NCI-H187 treated with DMSO at 0.1 percent for 48 hours (cell line): Measurements from ENCODE around the gene C1QTNF12.

Source experiments
- DNase-seq: peaks from one replicate; lab custom pipeline; 2025; lab: John Stamatoyannopoulos, UW

C1QTNF12 gene

DNA sequence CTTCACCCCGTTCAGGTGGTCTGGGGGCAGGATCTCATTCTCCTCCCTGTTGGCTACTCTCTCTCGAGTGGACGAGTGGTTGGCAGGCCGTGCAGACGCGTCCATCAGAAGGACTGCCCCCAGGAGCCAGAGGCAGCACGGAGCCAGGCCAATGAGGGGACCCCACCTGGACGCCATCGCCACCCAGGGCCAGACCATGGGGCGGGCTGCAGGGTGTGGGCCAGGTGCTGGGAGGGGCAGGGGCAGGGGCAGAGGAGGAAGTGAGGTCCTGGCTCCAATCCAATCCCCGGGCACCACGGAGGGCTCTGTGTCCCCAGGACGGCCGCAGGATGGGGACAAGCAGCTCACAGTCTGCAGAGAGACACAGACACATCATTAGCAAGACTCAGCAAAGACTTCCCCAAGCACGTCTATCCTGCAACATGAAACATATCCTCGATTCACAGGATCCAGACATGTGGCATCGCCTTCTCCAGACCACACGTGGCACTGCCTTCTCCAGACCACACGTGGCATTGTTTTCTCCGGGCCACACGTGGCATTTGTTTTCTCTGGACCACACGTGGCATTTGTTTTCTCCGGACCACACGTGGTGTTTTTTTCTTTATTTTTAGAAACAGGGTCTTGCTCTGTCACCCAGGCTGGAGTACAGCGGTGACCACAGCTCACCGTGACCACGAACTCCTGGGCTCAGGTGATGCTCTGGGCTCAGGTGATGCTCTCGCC lies 17.8 kb downstream of the C1QTNF12 start:
- no peak for DNase-seq

DNA sequence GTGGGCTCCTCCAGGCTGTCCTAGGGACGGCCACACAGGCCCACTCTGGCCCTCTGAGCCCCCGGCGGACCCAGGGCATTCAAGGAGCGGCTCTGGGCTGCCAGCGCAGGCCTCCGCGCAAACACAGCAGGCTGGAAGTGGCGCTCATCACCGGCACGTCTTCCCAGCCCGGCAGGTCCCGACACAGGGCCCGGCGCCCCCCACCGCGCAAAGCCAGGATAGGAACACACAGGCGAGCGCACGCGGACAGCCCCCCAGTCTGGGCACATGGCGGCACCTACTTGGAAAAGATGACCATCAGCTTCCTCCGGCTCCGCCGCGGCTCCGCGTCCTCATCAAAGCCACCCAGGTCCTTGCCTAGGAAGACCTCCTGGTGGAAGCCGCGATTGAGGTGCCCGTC lies 18.3 kb downstream of the C1QTNF12 start:
- DNase-seq = no peak

DNA sequence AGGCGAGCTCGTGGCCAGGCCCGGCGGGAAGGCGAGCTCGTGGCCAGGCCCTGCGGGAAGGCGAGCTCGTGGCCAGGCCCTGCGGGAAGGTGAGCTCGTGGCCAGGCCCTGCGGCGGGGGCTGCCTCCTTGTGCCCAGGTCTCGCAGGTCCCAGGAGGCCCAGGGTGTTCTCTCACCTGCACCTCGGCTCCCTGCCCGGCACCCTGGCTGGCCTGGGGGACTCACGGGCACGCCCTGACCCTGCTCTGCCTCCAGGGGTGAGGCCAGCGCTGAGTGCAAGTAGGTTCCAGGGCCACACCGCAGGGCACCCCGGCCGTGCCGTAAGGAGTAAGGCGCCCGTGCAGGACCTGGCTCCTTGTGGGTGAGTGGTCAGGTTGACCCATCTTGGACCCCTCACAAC lies 19.1 kb downstream of the C1QTNF12 start:
- no peak for DNase-seq

DNA sequence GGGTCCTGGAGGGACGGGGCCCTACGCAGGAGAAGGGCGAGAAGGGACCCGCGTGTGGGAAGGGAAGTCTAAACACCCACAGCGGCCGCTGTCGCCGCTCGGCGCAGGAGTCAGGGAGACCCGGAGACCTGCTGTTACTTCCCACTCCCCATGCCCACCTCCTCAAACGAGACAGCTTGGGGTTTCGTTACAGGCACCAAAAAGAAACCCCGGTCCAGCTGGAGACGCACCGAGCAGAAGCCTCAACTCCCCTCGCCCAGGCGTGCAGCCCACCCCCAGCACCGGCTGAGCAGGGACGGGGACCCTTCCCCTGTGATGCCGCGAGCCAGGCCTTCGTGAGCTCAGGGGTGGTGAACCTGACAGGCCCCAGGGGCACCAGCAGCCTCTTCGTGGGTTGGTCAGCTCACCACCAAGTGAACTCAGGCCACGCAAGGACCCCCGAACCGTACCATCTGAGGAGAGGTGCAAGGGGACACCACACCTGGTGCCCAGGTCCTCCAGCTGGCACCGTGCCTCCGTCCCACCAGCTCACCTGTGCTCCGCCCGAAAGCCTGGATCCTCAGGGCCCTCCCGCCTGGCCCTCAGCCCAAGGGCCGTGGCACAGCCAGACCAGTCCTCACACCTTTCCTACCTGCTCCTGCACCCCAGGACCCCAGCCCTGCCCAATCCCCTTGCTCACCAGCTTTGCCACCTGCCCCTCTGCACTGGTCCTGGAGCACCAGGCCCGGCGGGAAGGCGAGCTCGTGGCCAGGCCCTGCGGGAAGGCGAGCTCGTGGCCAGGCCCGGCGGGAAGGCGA lies 19.8 kb downstream of the C1QTNF12 start:
- DNase-seq = no peak

DNA sequence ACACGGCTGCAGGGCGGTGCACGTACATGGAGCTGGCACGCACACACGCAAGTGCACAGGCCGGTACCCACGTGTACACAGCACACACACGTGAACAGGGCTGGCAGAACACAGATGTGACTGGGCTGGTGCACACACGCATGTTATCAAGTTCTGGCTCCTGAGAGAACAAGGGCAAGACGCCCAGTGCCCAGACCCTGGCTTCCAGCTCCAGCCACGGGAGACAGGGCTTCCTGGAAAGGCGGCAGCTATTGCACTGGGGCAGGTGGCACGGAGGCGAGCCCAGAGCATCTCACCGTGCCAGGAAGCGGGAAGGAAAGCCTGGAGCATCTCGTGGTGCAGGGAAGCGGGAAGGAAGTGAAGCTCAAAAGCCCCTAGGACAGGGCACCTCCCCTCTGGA lies 20.6 kb downstream of the C1QTNF12 start:
- no peak for DNase-seq

DNA sequence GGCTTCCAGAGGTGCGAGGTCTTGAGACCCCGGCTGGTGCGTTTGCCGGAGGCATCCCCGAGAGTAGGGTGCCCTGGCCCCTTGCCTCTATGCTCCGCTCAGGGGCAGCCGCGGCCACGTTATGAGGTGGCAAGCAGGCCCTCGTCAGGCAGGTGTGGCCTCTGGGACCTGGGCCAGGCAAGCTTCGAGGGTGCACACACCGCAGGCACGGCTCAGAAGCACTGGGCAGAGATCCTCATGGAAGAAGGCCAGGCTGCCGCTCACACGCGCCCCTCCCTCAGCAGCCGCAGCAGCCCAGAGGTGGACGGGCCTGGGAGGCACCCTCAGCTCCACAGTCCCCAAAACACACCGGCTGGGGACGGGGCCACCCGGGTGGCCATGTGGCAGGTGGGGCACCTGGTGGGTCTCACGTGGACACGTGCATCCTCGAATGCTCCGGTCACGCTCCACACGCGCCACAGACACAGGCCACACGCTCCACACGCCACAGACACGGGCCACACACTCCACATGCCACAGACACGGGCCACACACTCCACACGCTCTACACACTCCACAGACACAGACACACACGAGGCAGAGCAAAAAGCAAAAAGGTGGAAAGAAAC lies 21.2 kb downstream of the C1QTNF12 start:
- no peak for DNase-seq

DNA sequence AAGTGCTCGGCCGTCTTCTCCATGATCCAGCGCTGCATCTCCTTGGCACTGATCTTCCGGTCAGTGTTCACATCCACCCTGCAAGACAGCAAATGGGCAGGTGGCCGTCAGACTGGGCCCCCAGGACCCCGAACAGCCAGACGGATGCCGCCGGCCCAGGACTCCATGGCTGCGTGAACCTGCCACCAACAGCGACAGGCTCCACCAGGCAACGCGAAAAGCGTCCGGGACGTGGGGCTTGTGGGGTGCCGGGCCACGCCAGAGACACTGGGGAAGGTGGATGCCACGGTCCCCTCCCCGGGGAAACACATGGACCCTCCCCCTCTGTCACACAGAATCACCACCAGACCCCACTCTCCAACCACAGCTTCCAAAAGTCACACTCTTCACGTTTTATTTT lies 22.6 kb downstream of the C1QTNF12 start:
- no peak for DNase-seq

DNA sequence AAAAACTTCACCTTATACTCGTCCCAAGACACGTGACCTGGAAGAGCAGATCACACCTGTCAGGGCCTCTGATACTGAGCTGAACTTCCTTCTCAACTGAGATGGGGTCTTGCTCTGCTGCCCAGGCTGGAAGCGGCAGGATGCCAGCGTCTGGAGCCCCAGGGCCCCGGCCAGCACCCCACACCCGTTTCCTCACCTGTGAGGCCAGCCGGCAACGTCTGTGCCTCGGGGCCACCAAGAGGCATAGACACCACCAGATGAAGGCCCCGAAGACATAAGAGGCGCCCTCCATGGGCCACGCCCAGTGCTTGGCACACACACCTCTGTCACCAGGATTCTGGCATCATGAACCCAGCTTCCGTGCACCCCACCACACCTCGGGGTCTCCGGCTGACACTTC lies 23.2 kb downstream of the C1QTNF12 start:
- no peak for DNase-seq

DNA sequence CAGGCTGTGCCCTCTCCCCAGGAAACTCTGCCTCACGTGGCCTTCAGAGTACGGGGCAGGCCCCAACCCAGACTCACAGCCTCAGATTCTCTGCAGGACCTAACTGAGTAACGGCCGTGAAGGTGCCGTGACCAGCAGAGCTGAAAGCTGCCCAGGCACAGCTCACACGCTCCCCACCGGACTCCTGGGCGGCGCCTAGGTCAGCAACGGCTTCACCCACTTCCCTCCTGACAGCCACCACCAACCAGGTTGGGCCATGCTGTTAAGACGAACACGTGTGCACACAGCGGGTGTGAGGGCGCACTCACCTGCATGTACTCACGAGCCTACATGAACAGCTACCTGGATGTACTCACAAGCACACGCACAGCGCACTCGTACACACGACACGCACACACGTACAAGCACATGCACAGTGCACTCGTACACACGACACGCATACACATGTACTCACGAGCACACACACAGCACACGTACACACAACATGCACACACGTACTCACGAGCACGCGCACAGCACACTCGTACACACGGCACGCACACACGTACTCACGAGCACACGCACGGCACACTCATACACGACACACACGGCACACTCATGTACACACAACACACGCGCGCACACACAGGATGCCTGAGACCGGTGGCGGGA lies 23.8 kb downstream of the C1QTNF12 start:
- DNase-seq = no peak

DNA sequence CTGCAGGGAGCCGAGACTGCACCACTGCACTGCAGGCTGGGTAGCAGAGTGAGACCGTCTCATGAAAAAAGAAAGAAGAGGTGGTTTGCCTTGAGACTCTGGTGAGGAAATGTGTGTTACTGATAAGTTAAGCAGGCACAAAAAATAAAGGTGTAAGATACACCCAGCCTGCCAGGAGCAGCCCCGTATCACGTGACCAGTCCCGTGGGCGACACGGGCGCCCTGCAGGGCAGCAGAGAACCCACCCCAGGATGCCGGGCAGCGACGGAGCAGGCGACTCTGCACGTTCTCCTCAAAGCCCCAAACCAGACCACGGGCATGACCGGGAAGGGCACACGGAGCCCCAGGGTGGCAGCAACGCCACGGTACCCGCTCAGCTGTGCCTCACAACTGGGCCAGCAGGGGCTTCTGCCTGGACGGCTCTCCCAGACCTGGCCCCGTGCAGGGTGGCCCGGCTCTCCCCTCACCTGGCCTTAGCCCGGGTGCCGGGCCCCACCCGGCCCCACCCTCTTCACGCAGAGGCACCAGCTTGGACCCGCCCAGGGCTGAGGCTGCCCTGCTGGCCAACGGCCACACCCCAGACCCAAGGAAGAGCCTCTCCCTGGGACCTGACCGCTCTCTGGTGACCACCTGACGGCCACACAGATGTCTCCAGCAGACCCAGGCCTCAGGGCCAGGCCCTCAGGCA lies 24.5 kb downstream of the C1QTNF12 start:
- DNase-seq = no peak

DNA sequence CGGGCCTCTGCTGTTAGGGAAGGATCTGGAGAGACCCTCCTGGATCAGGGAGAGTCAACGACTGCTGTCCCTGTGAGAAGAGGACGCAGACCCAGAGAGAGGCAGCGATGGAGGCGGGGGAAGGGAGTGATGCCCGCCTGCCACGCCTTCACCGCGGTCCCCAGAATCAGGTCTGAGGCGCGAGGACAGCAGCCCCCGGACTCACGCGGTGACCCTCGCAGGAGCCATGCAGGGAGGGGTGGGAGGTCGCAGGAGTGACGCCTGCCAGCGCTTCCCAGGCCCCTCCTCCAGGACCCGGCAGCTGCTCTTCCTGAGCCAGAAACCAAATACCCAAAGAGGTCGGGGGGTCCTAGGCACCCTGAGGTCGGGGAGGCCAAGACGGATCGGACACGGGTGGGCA lies 26.3 kb downstream of the C1QTNF12 start:
- DNase-seq = no peak

DNA sequence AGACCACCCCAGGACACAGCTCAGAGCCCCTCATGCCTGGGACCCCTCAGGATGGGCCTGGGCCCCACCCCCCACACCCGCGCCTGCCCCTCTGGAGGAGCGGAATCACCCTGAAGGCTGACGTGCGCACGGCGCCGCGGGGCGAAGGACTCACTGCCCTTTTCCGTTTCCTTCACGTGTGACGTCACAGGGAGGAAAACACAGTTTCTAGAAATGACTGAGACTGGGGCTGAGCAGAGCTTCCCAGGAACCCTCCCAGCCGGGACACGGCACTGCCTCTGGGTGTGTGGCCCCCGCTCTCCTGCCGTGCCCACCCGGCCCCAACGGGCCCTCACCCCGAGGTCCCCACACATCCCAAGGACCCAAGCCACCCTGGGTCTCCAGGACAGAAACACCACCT lies 27.2 kb downstream of the C1QTNF12 start:
- DNase-seq = no peak

DNA sequence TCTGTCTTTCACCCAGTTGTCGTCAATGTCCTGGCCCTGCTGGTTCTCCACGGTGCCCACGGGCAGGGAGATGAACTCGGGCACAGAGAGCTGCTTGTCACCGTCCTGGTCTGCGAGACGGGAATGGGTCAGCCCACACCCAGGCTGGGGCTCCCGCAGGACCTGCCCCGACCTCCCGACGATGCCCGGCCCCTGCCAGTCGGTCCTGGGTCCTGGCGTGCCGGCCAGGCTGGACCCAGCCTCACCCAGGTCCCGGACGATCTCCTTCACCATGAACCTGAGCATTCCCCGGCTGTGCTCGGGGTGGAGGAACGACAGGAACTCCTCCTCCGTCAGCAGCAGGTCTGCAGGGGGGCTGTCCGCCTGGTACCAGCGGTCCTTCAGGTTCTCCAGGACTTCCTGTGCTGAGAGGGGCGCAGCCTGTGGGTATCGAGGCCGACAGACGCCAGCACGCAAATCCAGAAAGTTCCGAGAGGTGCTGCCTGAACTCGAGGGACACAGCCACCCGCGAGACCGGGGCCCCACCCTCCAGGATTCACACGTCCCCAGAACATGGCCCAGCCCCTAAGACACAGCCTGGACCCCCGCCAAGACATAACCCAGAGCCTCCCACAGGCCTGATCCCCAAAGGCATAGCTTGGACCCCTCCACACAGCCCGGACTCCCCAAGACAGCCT lies 27.9 kb downstream of the C1QTNF12 start:
- no peak for DNase-seq

DNA sequence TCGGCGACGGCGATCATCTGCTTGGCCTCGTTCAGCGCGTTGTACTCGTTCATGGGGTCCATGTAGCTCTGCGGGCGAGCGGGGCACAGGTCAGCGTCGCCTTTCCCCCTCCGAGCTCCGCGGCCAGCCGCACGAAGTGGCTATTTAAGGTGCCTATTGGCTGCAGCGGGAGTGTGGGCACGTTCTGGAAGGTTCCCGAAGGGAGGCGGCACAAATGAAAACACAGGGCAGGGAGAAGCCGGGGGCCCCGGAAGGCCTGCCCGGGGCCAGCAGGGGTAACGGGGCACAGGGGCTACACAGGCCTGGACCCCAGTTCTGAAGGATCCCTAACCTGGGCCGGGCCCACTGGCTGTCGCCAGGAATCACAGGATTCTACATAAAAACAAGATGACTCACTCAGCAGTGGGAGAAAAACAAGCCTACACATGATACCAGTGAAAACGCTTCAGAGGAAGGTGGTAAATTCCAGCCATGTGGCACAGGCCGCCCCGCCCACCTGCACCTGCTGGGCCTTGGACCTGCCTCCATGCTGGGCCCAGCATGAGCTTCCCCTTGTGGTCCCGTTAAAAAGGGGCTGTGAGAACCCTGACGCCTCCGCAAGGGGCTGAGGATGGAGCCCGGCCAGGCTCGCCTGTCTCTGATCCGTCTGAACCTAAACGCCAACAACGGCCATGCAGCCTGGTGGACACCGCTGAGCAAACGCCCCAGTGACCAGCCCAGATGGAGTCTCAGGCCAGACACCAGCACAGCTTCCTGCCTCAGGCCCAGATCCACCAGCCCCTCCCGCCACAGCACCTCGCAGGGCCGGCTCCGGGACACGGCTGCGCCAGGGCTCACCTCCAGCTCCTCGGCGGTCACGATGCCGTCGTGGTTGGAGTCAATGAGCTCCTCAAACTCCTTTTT lies 28.6 kb downstream of the C1QTNF12 start:
- DNase-seq = no peak

DNA sequence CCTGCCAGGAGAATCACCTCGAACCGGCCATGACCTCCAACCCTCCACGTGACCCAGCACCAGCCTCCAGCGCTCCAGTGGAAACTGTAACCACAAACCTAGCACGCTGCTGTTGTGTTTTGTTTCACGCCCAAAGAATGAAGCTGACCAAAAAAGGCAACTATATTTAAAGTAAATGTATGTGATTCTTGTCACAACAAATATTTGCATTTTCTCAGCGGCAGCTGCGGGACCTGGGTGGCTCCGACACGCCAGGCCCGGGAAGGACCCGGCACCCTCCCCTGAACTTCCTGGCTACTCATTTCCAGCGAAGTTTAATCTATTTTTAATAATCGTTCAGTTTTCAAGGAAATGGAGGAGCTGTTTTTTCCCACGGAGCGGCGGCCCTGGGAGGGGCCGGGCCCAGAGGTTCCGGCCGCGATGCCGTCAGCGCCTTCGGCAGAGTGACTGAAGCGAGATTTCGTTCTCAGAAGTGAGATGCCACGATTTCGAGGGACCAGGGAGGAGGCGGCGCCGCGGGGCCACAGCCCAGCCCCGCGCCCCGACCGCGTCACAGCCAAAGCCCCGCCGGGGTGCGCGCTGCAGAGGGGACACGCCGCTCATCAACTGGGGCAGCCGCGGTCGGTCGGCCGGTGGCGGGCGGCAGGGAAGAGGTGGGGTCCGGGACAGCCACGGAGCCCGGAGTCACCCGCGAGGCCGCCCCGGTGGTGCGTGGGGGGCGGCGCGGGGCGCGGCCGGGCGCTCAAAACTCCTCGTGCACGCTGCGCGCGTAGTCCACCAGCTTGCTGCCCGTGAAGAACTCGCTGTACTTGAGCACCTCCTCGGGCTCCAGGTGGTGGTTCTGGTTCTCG lies 29.5 kb downstream of the C1QTNF12 start:
- no peak for DNase-seq

DNA sequence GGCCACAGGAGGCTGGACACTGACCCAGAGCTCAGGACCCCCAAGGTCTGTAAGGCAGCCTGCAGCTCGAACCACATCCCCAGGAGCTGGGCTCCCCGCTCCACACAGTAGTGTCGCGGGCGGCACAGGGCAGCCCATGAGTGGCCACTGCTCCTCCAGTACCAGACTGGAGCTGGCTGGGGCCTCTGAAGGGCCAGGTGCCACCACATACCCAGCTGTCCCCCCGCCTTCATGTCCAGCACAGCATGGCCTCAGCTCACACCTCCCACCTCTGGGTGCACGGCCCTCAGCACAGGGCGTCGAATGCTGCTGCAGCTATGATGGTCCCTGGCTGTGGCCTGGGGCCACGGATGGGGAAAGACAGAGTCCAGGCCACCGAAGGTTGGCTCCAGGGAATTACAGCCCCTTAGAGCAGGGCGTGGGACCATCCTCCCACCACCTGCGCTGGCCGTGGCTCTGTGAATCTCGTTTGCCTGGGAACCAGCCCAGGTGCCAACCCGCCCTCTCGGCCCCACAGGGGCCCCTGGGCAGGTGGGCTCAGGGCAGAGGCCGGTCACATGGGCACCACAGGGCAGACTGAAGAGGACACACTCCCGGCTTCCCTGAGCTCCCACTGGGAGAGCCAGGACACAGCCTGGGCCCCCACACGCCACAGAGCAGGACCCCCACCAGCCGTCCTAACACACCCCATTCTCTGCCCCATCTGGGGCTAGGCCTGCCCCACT lies 30.5 kb downstream of the C1QTNF12 start:
- DNase-seq = no peak

DNA sequence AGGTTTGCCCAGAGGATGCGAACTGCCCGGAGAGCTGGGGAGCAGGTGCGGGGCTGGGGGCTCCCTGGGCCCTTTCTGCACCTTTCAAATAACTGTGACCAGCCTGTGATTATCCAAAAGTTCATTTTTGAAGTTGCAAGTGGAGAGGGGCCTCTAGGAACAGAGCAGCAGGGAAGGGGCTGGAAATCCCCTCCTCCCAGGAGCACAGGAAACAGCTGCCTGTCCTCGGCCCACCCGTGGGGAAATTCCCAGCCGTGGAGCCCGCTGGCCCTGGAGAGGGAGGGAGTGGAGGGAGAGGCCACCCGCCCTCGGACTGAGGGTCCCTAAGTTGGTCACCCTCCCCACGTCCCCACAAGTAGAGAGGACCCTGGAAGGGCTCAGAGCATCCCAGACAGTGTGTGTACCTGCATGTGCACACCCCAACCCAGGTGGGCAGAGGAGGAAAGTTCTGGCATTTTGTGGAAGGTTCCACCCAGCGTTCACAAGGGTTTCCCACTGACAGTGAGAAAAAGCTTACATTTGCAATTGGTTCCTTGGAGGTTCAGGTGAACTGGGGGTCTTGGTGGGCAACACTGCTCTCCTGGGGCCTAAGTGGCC lies 31.3 kb downstream of the C1QTNF12 start:
- DNase-seq = no peak
